HepG2 (cell line): ENCODE results near the gene TEX26. TPM values are rescaled to one million over a fixed set of nuclear protein-coding genes. Genes with fewer than 3 reads are reported as not detected.

Source experiments
- ATAC-seq: fragments of 200-7000 bp; cut with Tn5 transposase; 3 replicates; pipeline ENCODE4 v1.9.1; 2020; ENCODE audit warnings: mild to moderate bottlenecking, moderate library complexity
- BruUV-seq: library from RNA; stranded (reverse); fragments of 400-500 nt; replicated peaks from 2 replicates; lab custom pipeline; 2021; lab: Mats Ljungman, UMichigan
- CTCF ChIA-PET: fragments of 300-600 bp; formaldehyde crosslinking; extraction: SDS; loops from one replicate; lab custom pipeline; 2021; ENCODE audit warnings: low total read pairs, inconsistent platforms, low intra/inter-chr PET ratio; lab: Yijun Ruan, JAX
- POLR2A ChIA-PET: fragments of 350-600 bp; sonication (Branson Sonifier 250); formaldehyde crosslinking; loops from one replicate; lab custom pipeline; 2020; ENCODE audit warnings: antibody characterized with exemption, inconsistent platforms; lab: Yijun Ruan, JAX
- DNase-seq: peaks from one replicate; pipeline ENCODE4 v3.0.0-alpha.2; 2015; ENCODE audit warnings: low spot score
- FAIRE-seq: peaks from 3 replicates; lab custom pipeline; 2011; peaks lifted over from hg19 to GRCh38; lab: Jason Lieb, UNC
- H2AFZ ChIP-seq: one replicate; pipeline ENCODE4 v1.6.1; 2011; ENCODE audit warnings: low read length, inconsistent platforms
- H3K27ac ChIP-seq: fragments of 300-600 bp; 3 replicates; pipeline ENCODE4 v1.8.0; 2011; ENCODE audit warnings: mixed run types, mild to moderate bottlenecking, mixed read lengths, low read length, inconsistent platforms; ENCODE audit not compliant: insufficient read depth; ENCODE audit errors: extremely low read length
- H3K27me3 ChIP-seq, 2 experiments: fragments of 200-600 bp in 1 of 2; 2 replicates in 1 of 2; 3 replicates in 1 of 2; pipeline versions ENCODE4 v1.6.0 to v1.8.0; 2011; ENCODE audit warnings: low read length in 2 of 2, mild to moderate bottlenecking in 2 of 2, moderate library complexity in 2 of 2, inconsistent platforms in 1 of 2; ENCODE audit not compliant: insufficient read depth in 2 of 2, control insufficient read depth in 1 of 2
- H3K36me3 ChIP-seq, 2 experiments: fragments of 200-600 bp in 1 of 2; replicated peaks in 1 of 2; 2 replicates in 1 of 2; 3 replicates in 1 of 2; pipeline versions ENCODE4 v1.5.1 to v1.8.0; 2011; ENCODE audit warnings: low read length in 2 of 2, inconsistent platforms in 1 of 2; ENCODE audit not compliant: insufficient read depth in 2 of 2, control insufficient read depth in 1 of 2
- H3K4me1 ChIP-seq: 2 replicates; pipeline ENCODE4 v1.5.1; 2012; ENCODE audit warnings: low read length, inconsistent platforms; ENCODE audit not compliant: insufficient read depth
- H3K4me2 ChIP-seq: 2 replicates; pipeline ENCODE4 v1.6.0; 2011; ENCODE audit warnings: low read depth, low read length, inconsistent platforms
- H3K4me3 ChIP-seq, 3 experiments: fragments of 200-600 bp in 1 of 3; sonication (generic), shearing (Covaris generic) in 1 of 3; replicated peaks in 1 of 3; 2 replicates each; pipeline ENCODE4 v1.5.1; 2011 to 2016; ENCODE audit warnings: low read length in 3 of 3, inconsistent platforms in 2 of 3, low read depth in 2 of 3, mild to moderate bottlenecking in 2 of 3, control low read depth in 1 of 3, mixed read lengths in 1 of 3; ENCODE audit not compliant: insufficient read depth in 1 of 3
- H3K79me2 ChIP-seq: one replicate; pipeline ENCODE4 v1.6.1; 2011; ENCODE audit warnings: low read length, inconsistent platforms; ENCODE audit not compliant: insufficient read depth
- H3K9ac ChIP-seq: 2 replicates; pipeline ENCODE4 v1.6.0; 2011; ENCODE audit warnings: mild to moderate bottlenecking, low read depth, low read length, inconsistent platforms; ENCODE audit not compliant: insufficient read depth
- H3K9me3 ChIP-seq: 2 replicates; pipeline ENCODE4 v1.5.1; 2012; ENCODE audit warnings: mild to moderate bottlenecking, low read length
- H4K20me1 ChIP-seq: 2 replicates; pipeline ENCODE4 v1.6.0; 2011; ENCODE audit warnings: inconsistent platforms, mild to moderate bottlenecking, low read length, moderate library complexity; ENCODE audit not compliant: insufficient read depth
- FOXP1 ChIP-seq, 2 experiments: fragments of 450-650 bp in 1 of 2; IDR thresholded peaks; 2 replicates each; pipeline ENCODE4 v1.6.1; 2017 to 2018; ENCODE audit warnings: antibody characterized with exemption in 1 of 2
- GABPB1 ChIP-seq: IDR thresholded peaks from 2 replicates; pipeline ENCODE4 v1.6.1; 2016; ENCODE audit warnings: mild to moderate bottlenecking, missing genetic modification reagents, moderate library complexity, missing compliant biosample characterization
- HNF4G ChIP-seq, 2 experiments: sonication (generic) in 1 of 2; formaldehyde crosslinking in 1 of 2; IDR thresholded peaks; 2 replicates each; pipeline versions ENCODE4 v1.4.0 to v1.6.1; 2011 to 2020; ENCODE audit warnings: borderline replicate concordance in 2 of 2, low read depth in 2 of 2, mild to moderate bottlenecking in 2 of 2, low read length in 1 of 2, missing genetic modification reagents in 1 of 2, moderate library complexity in 1 of 2
- HNRNPK ChIP-seq: fragments of 200-400 bp; formaldehyde crosslinking; IDR thresholded peaks from 2 replicates; pipeline ENCODE4 v1.6.1; 2018; ENCODE audit warnings: low read length, low read depth, moderate library complexity, mild to moderate bottlenecking; ENCODE audit not compliant: poor library complexity, severe bottlenecking
- HNRNPUL1 ChIP-seq: fragments of 200-400 bp; formaldehyde crosslinking; IDR thresholded peaks from 2 replicates; pipeline ENCODE4 v1.6.1; 2017; ENCODE audit warnings: low read depth, mild to moderate bottlenecking, low read length, moderate library complexity
- MIER2 ChIP-seq: IDR thresholded peaks from 2 replicates; pipeline ENCODE4 v1.6.1; 2016; ENCODE audit warnings: missing biosample characterization, missing genetic modification reagents
- PHF21A ChIP-seq: sonication (generic); formaldehyde crosslinking; IDR thresholded peaks from 2 replicates; pipeline ENCODE4 v1.5.0; 2020; ENCODE audit warnings: mild to moderate bottlenecking, missing genetic modification reagents
- RFX1 ChIP-seq: fragments of 450-650 bp; IDR thresholded peaks from 2 replicates; pipeline ENCODE4 v1.6.1; 2017
- SAP130 ChIP-seq: IDR thresholded peaks from 2 replicates; pipeline ENCODE4 v1.6.1; 2016; ENCODE audit warnings: low read depth
- SIN3A ChIP-seq: IDR thresholded peaks from 2 replicates; pipeline ENCODE4 v1.6.1; 2011; ENCODE audit warnings: low read depth, mild to moderate bottlenecking, control low read depth, low read length, borderline replicate concordance
- TARDBP ChIP-seq: sonication (generic); formaldehyde crosslinking; IDR thresholded peaks from 2 replicates; pipeline ENCODE4 v1.8.0; 2022; ENCODE audit warnings: mild to moderate bottlenecking, missing genetic modification reagents
- TBP ChIP-seq: sonication (generic); formaldehyde crosslinking; IDR thresholded peaks from 2 replicates; pipeline ENCODE4 v1.5.0; 2020; ENCODE audit warnings: missing genetic modification reagents
- TEAD3 ChIP-seq: optimal IDR thresholded peaks from 2 replicates; pipeline ENCODE3; 2016; ENCODE audit warnings: borderline replicate concordance
- XRCC5 ChIP-seq: fragments of 200-400 bp; formaldehyde crosslinking; optimal IDR thresholded peaks from 2 replicates; pipeline ENCODE3; 2017; ENCODE audit warnings: mild to moderate bottlenecking, low read length
- YY1 ChIP-seq: IDR thresholded peaks from 2 replicates; pipeline ENCODE4 v1.6.1; 2011; ENCODE audit warnings: low read length, low read depth, moderate library complexity, mild to moderate bottlenecking; ENCODE audit not compliant: insufficient read depth, insufficient replicate concordance
- ZNF205 ChIP-seq: IDR thresholded peaks from 2 replicates; pipeline ENCODE4 v1.6.1; 2018; ENCODE audit warnings: missing biosample characterization, missing genetic modification reagents
- ZNF253 ChIP-seq: sonication (generic); formaldehyde crosslinking; IDR thresholded peaks from 2 replicates; pipeline ENCODE4 v1.8.0; 2022; ENCODE audit warnings: mild to moderate bottlenecking, missing genetic modification reagents, borderline replicate concordance
- ZNF292 ChIP-seq: sonication (generic); formaldehyde crosslinking; IDR thresholded peaks from 2 replicates; pipeline ENCODE4 v1.8.1; 2022; ENCODE audit warnings: mild to moderate bottlenecking, low read depth, missing genetic modification reagents, borderline replicate concordance
- ZNF879 ChIP-seq: sonication (generic); formaldehyde crosslinking; IDR thresholded peaks from 2 replicates; pipeline ENCODE4 v1.8.1; 2023; ENCODE audit warnings: missing genetic modification reagents
- WGBS: methylation state at CpG from one replicate; pipeline ENCODE4 v1.1.6; 2017; ENCODE audit warnings: low lambda C conversion rate; 5-methylcytosine and 5-hydroxymethylcytosine counted together
- in situ Hi-C: cut with HindIII; loops from 2 replicates; pipeline ENCODE4 v1.10.0; 2017; ENCODE audit warnings: low pct_unique_long_range_greater_than_20kb; ENCODE audit not compliant: extremely low pct_ligation_motif_present
- intact Hi-C: fragments of 100-400 bp; cut with micrococcal nuclease; formaldehyde crosslinking; loops from one replicate; pipeline ENCODE4 v1.10.0; 2022; ENCODE audit not compliant: unreplicated experiment
- polyA plus RNA-seq, 8 experiments: library from polyadenylated mRNA; depleted of rRNA in 3 of 8; stranded (reverse) in 7 of 8; unstranded in 1 of 8; fragments of >200 nt; fragmentation: Illumina TruSeq in 4 of 8; extraction: Trizol in 4 of 8; gene quantifications; 2 replicates each; pipeline versions ENCODE4 v1.2.1 to v1.2.3, GENCODE V29; 2011 to 2016; ENCODE audit warnings: low read depth in 4 of 8, missing spikeins in 1 of 8, mixed read lengths in 1 of 8; ENCODE audit not compliant: insufficient read depth in 1 of 8
- total RNA-seq, 5 experiments: library from RNA; depleted of rRNA; stranded (reverse); fragments of >200 nt; fragmentation: Illumina TruSeq; extraction: Trizol; gene quantifications; 2 replicates each; pipeline ENCODE4 v1.2.3, GENCODE V29; 2016; ENCODE audit warnings: low read depth in 1 of 5
- TF ChIP-seq, protein P1 (sequence below): sonication (generic); formaldehyde crosslinking; IDR thresholded peaks from 2 replicates; pipeline ENCODE4 v1.5.0; 2020; ENCODE audit warnings: missing genetic modification reagents, mild to moderate bottlenecking, borderline replicate concordance
- TF ChIP-seq, protein P2 (sequence below): sonication (generic); formaldehyde crosslinking; IDR thresholded peaks from 2 replicates; pipeline ENCODE4 v1.4.0; 2020; ENCODE audit warnings: missing genetic modification reagents

TEX26 gene
- total and polyA plus RNA-seq, 2 of the 13 experiments (the other 11 are each of a cell fraction or from before 2014, with no cell fraction given), result not detected

- TF ChIP-seq TARDBP (CRISPR knock-in tag) (0 out of 2 replicates have a peak, but pooled peaks have one; percentile 53), ZNF205 (CRISPR knock-in tag) (no peak), TEAD3 (CRISPR knock-in tag) (peak; percentile 38), GABPB1 (CRISPR knock-in tag) (peak; percentile 17; the same call in 1 of the 2 replicates), YY1 (no peak), FOXP1 (IDR thresholded peaks at IDR 0.05) (no peak), FOXP1 (CRISPR knock-in tag; IDR thresholded peaks at IDR 0.05) (peak; percentile 23; the same call in 1 of the 2 replicates), SIN3A (no peak), ZNF253 (CRISPR knock-in tag) (no peak), PHF21A (CRISPR knock-in tag) (peak; percentile 68), MIER2 (CRISPR knock-in tag) (0 out of 2 replicates have a peak, but pooled peaks have one; percentile 10), RFX1 (no peak), XRCC5 (no peak), SAP130 (peak; percentile 62), TBP (CRISPR knock-in tag) (no peak)
Observed at GRCh38 chr13:30898678-30899241, 33.7 kb upstream of the TEX26 start (continued).

- Histone ChIP-seq H3K9me3 (no peaks in the 10 kb centered on the region), H3K27me3 (peaks cover 0 to 11% of the 10 kb centered on the region in 2 experiments; a peak in 1 of 5 replicates), H3K79me2 (no peaks in the 10 kb centered on the region), H3K4me1 (peaks cover 24% of the 10 kb centered on the region), H3K9ac (no peak overlapping the region), H4K20me1 (no peaks in the 10 kb centered on the region), H3K27ac (no peak overlapping the region), H3K4me2 (no peak overlapping the region), H3K4me3 (no peak overlapping the region), H2AFZ (peak overlapping the region; percentile 48)
- ChIA-PET CTCF (no interaction called here), POLR2A (no interaction called here)
- in situ Hi-C loops (no loop called here), intact Hi-C loops (no loop called here)
- DNase-seq (no peak), FAIRE-seq (no peak), ATAC-seq (no peak)
- 9% methylated on average over 4 of the region's 4 CpGs for WGBS
- TF ChIP-seq, protein P1, sequence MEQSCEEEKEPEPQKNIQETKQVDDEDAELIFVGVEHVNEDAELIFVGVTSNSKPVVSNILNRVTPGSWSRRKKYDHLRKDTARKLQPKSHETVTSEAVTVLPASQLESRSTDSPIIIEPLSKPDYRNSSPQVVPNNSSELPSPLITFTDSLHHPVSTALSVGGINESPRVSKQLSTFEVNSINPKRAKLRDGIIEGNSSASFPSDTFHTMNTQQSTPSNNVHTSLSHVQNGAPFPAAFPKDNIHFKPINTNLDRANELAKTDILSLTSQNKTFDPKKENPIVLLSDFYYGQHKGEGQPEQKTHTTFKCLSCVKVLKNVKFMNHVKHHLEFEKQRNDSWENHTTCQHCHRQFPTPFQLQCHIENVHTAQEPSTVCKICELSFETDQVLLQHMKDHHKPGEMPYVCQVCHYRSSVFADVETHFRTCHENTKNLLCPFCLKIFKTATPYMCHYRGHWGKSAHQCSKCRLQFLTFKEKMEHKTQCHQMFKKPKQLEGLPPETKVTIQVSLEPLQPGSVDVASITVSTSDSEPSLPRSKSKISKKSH (CRISPR knock-in tag), result no peak
- TF ChIP-seq HNF4G (IDR thresholded peaks at IDR 0.05; ENCODE audit: borderline replicate concordance, low read depth, low read length) (no peak), HNF4G (CRISPR knock-in tag; IDR thresholded peaks at IDR 0.05; ENCODE audit: borderline replicate concordance, low read depth) (no peak), ZNF292 (CRISPR knock-in tag) (no peak), HNRNPUL1 (no peak), ZNF879 (CRISPR knock-in tag) (no peak), HNRNPK (no peak)
- TF ChIP-seq, protein P2, sequence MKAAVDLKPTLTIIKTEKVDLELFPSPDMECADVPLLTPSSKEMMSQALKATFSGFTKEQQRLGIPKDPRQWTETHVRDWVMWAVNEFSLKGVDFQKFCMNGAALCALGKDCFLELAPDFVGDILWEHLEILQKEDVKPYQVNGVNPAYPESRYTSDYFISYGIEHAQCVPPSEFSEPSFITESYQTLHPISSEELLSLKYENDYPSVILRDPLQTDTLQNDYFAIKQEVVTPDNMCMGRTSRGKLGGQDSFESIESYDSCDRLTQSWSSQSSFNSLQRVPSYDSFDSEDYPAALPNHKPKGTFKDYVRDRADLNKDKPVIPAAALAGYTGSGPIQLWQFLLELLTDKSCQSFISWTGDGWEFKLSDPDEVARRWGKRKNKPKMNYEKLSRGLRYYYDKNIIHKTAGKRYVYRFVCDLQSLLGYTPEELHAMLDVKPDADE (CRISPR knock-in tag), result no peak
- TF ChIP-seq, all 625 proteins: peak for 0
- no peaks in the 10 kb centered on the region for H3K36me3 ChIP-seq
- no TSS peak for BruUV-seq
Observed at GRCh38 chr13:30900436-30900835, 32.0 kb upstream of the TEX26 start.
